Amniotic stem cell (primary cell): ENCODE measurements around the gene ZC3H12C.

Experiments
- DNase-seq: peaks from one replicate; lab custom pipeline; 2025; lab: John Stamatoyannopoulos, UW

Gene ZC3H12C

DNA sequence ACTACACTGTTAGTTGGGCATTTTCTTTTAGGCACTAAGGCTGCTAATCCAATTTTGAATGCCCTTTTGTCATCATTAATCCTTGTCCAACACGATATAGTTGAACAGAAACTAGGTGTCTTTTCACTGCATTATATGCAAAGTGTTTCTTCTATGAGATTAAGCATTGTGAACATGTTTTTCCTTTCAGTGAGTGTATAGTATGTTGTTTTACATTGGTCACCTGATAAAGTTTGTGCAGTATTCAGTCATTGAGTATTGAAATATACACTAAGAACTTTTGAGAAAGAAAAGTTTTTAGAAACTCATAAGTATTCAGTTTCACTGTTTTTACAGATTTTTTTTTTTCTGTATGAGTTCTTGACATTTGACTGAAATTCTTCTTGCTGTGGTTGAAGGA, 59.0 kb downstream of the ZC3H12C start:
- DNase-seq = no peak

DNA sequence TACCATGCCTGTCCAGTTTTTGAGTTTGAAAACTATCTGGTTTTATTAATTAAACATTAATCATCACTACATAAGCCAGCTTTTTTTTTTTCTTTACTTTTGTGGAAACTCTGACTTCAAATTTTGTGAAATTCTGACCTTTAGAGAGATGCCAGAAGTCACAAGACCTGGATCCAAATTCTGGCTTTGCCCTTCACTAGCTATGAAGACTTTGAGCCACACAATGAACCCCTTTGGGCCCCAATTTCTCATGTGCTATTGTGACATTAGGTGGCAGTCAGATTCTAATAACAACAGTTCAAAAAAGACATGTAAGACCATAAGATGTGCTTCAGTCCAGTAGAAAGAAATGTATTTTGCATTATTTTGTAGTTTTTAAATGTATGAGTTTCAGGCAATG, 60.3 kb downstream of the ZC3H12C start:
- no peak for DNase-seq

DNA sequence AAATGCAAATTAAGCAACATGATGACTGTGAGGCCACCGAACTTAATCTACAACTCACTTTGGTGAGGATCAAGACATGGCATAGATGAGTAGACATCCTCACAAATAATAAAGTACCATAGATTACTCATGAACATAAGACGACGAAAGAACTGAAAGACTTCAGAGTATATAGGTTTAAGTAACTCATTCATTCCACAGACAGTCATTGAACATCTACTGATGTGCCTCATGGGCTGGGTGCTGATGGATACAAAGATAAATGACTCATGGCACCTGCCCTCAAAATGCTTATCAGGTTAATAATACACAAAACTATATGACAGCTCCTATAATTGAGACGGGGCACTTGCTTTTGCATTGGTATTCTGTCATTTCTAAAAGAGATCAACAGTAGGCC, 63.3 kb downstream of the ZC3H12C start:
- DNase-seq = no peak

DNA sequence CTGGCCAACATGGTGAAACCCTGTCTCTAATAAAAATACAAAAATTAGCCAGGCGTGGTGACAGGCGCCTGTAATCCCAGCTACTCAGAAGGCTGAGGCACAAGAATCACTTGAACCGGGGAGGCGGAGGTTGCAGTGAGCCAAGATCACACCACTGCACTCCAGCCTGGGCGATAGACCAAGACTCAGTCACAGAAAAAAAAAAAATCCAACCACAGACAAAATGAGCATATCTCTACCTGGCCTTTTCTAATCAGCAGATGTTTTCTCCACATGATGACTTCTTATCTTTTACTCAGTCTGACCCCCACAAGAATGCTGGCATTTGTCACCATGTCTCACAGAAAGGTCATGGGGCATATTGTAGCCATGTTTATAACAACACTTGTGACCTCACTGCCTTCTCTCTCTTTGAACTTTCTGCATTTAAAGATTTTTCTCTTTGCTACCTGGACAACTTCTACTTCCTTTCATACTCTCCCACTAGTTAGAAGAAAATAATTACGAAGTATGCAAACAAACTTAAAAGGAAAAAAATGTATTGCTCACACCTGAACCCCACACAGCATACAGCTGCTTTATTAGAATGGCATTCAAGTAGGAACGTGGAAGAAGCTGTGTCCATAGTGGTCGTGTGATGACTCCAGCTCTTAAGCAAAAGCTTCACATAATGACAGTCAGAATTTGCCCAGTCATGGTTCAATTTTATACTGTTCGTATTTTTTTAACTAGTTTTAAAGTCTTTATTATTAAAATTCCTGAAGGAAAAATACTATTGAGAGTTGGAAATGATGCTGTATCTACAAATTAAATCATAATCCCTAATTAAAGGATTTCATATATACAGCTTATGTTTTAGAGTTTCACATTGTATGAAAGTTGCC, 65.4 kb downstream of the ZC3H12C start:
- DNase-seq = no peak

DNA sequence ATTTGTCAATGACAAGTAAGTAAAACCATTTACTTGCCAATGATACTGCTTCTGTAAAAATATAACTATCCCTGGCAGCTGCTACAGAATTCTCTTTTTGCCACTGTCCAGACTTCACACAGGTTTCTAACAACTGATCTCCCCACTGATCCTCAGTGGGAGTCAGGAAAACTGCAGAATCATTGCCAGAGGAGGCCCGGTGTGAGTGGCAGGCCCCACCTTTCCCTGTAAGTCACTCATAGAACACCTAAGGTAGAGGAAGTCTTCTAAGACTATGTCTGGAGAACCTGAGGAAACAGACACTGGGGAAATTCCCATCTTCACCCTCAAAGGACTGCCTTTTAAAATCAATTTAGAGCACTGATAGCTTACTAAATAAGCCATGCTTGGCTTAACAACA, 66.3 kb downstream of the ZC3H12C start:
- no peak for DNase-seq

DNA sequence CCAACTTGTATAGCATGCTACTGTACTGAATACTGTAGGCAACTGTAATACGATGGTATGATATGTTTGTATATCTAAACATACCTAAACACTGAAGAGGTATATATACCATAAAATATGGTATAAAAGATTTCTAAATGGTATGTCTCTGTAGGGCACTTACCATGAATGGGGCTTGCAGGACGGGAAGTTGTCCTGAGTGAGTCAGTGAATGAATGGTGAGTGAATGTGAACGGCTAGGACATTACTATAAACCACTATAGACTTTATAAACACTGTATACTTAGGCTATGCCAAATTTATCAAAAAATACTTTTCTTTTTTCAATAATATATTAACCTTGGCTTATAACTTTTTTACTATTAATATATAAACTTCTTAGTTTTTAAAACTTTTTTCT, 66.8 kb downstream of the ZC3H12C start:
- no peak for DNase-seq

DNA sequence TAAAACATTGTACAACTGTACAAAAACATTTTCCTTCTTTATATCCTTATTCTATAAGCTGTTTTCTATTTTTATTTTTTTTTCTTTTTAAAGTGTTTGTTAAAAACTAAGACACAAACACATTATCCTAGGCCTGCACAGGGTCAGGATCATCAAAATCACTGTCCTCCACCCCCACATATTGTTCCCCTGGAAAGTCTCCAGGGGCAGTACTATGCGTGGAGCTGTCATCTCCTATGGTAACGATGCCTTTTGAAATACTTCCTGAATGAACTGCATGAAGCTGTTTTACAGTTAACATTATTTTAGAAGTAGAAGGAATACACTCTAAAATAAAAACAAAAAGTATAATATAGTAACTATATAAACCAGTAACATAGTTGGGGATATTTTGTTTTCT, 67.2 kb downstream of the ZC3H12C start:
- no peak for DNase-seq

DNA sequence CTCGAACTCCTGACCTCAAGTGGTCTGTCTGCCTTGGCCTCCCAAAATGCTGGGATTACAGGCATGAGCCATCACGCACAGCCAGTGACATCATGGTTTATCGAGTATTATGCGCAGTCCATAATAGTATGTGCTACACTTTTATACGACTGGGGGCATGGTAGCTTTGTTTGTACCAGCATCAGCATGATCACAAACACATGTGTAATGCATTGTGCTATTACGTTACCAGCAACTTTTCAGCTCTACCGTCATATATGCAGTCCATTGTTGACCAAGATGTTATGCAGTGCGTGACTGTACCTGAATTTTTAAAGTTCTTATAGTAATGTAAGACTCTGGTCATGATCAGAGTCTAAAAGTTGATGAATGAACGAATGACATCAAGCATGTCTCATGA, 67.9 kb downstream of the ZC3H12C start:
- DNase-seq = no peak

DNA sequence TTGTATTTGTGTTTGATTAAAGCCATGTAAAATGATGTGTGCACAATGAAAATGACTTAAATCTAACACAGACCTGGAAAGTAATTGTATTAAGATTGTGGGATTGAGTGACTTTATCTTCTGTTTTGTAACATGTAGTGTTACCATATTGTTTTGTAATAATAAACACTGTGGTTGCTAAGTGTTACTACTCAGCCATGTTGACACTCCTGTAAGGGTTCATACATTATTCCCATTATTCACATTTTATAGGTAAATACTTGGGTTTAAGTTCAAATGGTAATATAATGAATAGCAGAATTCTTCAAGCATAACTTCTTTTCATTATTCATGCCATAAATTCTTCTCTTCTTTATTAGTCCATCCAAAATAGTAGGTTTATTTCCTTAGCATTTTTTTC, 69.0 kb downstream of the ZC3H12C start:
- DNase-seq = no peak

DNA sequence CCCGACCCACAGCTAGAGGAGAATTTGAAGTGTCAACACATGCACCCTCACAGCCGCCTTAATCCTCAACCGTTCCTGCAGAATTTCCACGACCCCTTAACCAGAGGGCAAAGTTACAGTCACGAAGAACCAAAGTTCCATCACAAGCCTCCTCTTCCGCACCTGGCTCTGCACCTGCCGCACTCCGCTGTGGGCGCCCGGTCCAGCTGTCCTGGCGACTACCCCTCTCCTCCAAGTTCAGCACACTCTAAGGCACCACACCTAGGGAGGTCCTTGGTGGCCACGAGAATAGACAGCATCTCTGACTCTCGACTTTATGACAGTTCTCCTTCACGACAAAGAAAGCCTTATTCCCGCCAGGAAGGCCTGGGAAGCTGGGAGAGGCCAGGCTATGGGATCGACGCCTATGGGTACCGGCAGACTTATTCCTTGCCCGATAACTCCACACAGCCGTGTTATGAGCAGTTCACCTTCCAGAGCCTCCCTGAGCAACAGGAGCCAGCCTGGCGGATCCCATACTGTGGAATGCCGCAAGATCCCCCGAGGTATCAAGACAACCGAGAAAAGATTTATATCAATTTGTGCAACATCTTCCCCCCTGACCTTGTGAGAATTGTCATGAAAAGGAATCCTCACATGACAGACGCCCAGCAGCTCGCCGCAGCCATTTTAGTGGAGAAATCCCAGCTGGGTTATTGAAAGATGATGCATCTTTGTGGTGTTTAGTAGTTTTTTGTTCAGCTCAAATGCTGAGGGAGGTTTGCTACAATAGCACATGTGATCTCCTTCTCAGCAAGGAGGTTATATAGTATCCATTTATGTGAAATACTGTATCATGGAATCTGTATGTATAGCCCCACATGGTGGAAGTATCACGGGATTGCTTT, 72.1 kb downstream of the ZC3H12C start:
- DNase-seq = no peak

DNA sequence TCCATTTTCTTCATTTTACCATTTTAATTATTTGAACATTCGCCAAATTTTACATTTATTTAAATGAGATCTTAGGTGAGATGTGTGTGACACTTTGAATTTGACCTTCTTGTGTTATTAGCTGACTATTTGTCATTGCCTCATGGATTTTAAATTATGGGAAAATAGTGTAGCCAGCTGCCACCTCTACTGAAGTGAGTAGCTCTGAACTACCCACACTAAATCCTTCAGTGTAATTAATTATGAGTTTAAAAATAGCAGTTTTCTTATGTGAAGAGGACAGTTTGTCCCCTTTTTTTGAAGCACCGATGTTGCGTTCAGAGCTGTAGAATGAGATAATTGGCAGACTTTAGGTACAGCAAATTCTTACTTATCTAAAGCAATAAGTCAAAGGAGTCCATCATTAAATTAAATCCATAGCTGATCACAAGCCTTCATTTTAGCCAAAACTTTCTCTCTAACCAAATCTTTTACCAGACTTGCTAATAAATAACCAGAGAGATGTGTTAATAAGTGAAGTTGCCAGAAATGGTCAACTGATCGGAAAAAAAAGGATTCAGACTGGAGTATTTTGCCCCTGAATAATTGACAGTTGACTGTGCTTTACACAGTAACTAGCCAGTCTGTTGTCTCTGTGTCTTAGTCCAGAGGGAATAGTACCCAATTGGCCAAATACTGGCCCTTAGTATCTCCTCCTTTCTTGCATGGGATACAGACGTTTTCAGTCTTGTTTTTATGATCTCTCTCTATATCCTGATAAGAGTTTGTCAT, 75.0 kb downstream of the ZC3H12C start:
- DNase-seq = no peak

DNA sequence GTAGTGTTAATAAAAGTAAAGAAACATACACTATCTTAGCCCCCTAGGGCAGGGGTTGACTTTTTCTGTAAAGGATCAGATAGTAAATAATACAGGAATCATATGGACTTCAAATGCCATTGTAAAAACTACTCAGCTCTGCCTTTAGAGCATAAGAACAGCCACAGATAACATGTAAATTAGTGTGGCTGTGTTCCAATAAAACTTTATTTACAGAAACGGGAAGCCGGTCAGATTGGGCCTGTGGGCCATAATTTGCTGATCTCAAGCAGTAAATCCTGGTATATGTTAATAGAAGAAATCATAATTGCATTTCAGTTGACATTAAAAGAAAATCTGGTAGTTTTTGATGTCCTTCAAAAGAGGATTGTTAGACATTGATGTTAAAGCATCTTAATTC, 76.5 kb downstream of the ZC3H12C start:
- no peak for DNase-seq

DNA sequence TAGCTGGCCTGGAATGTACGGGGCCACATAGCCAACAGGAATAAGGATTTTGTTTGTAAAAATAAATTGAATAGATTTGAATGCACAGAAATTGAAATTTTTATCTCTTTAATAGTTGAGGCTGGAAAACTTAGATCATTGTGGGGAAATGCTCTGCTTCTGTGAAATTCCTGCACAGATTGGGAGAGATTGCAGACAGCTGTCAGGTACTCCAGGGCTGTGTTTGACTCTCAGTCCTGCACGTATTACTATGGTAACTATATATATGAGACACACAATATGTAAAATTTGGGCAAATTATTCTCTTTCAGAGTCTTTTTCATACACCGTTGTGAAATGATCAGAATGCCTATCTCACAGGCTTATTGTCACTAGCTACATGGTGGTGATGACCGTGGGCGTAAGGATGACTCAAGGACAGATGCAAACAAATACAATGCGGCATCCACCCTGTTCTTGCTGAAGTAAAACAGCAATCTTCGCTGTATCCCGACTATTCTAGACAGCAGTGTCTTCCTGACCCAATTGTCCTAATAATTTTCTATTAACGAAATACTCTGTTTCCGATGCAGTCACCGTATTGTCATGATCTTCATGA, 79.4 kb downstream of the ZC3H12C start:
- DNase-seq = no peak

DNA sequence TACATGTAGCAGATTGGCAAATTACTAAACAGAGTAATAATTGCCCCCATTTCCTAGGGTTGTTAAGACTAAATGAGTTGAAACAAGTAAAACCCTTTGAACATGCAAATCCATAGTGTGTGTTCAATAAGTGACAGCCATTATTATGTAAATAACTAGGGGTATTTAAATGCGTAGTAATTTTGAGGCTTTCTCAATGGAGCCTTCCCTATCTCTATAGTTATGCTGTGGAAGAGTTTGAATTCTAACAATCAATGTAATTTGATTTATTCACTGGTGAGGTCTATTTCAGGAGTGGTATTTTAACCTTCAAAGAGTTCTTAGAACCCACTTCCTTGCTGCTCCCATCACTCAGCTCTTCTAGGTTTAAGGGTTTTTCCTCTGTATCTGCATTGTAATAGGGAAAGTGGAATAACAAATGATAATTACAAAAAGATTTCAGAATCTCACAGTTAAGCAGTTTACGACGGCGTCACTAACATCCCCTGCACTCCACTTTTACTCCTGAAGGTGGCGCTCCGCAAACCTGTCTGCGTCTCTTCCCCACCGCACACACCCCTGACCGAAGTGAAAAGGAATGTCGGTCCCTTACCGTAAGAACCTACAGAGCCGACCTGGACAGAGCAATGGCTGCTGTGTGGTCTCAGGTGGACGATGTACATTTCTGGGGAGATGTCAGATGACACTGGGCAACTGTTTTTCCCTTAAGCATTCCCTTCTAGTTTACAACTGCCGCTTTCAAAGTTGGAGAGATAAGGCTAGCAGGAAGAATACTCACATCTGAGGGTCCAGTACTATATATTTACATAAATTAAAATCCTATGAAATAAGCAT, 80.8 kb downstream of the ZC3H12C start:
- no peak for DNase-seq

DNA sequence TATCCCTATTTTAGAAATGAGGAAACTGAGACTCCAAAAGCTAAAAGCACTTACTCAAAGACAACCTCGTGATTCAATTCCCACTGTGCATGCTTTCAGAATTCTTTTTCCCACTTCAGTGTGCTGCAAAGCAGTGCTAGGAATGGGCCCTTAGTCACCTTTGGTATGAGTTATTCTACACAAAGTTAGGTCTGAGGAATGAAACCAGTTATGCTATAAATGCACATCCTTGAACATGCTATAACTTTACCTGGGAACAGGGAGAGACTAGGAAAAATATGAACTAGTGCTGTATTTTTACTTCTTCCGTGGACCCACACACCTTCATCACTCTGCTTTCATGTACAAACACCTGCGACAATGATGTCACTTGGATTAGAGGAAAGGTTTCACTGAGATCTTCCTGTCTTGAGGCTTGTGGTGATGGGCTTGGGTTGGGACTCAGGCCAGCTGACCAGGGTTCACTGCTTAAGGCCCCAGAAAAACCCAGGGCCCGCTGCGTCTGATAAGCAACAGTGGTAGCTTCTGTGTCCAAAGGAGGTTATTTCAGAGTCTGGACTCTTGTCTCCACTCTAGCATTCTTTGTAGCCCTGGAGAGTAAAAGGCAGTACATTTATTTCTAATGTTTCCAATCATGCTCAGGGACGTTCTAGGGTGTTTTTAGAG, 81.6 kb downstream of the ZC3H12C start:
- DNase-seq = no peak

DNA sequence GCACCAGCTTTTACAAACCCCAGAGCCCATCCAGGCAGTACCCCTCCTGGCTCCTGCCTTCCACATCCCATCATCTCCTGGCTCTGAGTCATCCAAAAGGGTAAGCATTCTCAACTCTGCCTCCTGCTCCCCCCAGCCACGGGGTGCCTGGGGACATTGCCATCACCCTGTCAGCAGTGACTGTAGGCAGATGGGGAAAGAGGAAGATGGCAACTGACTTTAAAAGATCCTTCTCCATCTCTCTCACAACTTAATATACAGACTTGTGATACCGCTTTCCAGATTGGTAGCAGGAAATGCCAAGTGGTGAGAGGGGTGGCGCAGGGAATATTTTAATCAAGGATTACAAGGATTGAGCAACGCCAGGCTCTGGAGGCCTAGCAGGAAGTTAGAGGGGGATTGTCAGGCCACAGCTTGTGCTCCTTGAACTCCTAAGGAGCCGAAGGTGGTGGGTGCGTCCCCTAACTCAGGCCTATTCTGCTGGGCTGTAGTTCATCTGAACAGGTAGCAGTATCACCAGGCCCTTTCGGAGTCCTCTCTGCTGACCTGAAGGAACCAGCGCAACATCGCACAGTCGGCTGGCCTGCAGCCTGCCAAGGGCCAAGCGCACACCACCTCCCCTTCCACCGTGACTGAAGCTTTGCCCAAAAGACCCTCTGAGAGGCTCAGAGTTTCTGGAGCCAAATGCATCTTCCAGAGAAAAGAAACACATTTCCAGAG, 83.3 kb downstream of the ZC3H12C start:
- DNase-seq = no peak

DNA sequence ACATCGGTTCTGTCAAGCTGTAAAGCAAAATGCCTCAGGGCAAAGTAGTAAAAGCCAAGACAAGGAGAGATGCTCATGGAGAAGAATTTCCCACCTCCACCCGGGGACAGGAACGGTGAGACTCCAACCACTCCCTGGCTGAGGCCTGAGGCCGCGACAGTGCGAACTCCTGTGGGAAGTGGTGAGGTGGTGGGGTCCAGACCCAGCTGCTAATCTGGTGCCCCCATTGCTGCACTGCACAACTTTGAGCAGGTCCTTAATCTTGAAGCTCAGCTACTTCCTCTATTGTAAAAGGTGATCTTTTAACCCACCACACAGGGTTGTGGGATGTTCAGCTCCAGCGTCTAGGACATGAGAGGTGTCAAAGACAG, 83.9 kb downstream of the ZC3H12C start:
- DNase-seq = no peak

DNA sequence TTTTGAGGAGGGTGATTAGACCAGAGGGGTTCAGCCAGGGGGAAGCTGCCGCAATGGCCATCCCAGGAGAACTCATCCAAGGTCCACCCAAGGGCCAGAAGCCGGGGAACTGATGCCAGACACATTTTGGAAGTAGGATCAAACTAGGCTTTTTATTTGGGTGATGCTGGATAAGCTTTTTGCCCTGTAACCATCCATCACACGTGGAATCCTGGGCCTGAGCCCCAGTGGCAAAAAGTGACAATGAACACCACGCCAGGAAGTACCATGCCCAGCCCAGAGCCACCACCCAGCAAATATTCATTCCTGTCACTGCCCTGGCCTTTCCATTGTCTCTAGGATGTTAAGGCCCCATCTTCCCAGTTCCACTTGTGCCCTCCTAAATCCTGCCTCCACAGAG, 85.9 kb downstream of the ZC3H12C start:
- no peak for DNase-seq

DNA sequence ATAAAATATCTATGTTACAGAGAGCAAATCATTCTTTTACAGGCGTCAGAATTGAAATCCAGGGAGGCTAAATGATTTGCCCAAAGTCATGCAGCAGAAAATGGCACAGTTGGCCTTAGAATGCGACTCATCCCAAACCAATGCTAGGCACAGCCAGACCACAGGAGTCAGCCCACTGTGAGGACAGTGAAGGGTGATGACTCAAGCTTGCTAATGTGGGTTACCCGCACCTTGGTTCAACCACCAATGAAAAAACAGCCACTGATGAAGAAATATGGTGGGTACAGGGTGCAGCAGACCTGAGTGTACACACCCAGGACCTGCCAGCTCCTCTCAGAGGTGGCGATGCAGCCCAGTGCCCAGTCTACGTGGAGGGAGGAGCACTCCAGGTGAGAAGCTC, 89.7 kb downstream of the ZC3H12C start:
- no peak for DNase-seq

DNA sequence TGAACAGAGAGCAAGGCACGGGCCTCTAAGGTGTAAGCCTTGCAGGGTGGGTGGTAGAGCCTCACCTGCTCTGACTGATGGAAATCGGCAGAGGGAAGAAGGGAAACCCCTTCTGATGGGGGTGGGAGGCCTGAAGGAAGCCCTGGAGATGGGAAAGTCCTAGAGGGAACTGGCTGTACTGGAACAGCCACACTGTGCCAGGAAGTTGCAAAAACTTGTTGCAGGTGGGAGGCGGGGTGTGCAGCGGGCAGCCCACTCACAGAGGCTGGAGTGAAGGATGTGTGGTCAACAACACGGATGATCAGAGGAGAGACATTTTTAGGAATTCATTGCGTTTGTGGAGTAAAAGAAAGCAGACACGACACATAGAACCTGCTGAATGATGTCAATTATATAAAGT, 91.3 kb downstream of the ZC3H12C start:
- DNase-seq = no peak
